ENCODE measurements around the gene NOXO1.
"Not testable (repeated sequence)": the region's sequence is repeated elsewhere in the genome, so short reads cannot be mapped to it uniquely, and the experiment has no call there.

Gene NOXO1
- total RNA-seq, result 0.29 to 0.91 (median 0.49) reads per million in 4 experiments

- no peak for DNase-seq
Measured at GRCh38 chr16:1981398-1981836, at the start of gene NOXO1. TSS of gene NOXO1 (minus strand) at chr16:1981469. CDS start at chr16:1981179, 290 bp downstream.

- DNase-seq, result no peak
Measured at GRCh38 chr16:2030036-2030435, 48.8 kb upstream of the NOXO1 start.

- no peak for DNase-seq
Measured at GRCh38 chr16:2029350-2029749, 48.1 kb upstream of the NOXO1 start.

- DNase-seq, result no peak
Measured at GRCh38 chr16:2028620-2029220, 47.5 kb upstream of the NOXO1 start.

GRCh38 chr16:2028146-2028545, 46.9 kb upstream of the NOXO1 start:
- DNase-seq, result no peak

- DNase-seq, result no peak
Measured at GRCh38 chr16:2027024-2028010, 46.0 kb upstream of the NOXO1 start.

GRCh38 chr16:2026461-2027023, 45.3 kb upstream of the NOXO1 start, which contains the start of gene NHERF2:
TSS of gene NHERF2 (plus strand) at chr16:2026902. CDS start at chr16:2027006, 104 bp downstream.
- no peak for DNase-seq

- DNase-seq, result no peak
Measured at GRCh38 chr16:2025878-2026460, 44.7 kb upstream of the NOXO1 start.

GRCh38 chr16:2025251-2025650, 44.0 kb upstream of the NOXO1 start:
- no peak for DNase-seq

GRCh38 chr16:2024032-2024420, 42.8 kb upstream of the NOXO1 start:
- no peak for DNase-seq

GRCh38 chr16:2023092-2024031, 42.1 kb upstream of the NOXO1 start:
- peak; percentile 95 for DNase-seq

GRCh38 chr16:2022723-2023091, 41.4 kb upstream of the NOXO1 start:
- no peak for DNase-seq

- no peak for DNase-seq
Measured at GRCh38 chr16:2019921-2020831, 38.9 kb upstream of the NOXO1 start.

- DNase-seq, result no peak
Measured at GRCh38 chr16:2019518-2019920, 38.2 kb upstream of the NOXO1 start, which contains the start of gene NPW. TSS of gene NPW (plus strand) at chr16:2019785.

GRCh38 chr16:2016407-2016922, 35.2 kb upstream of the NOXO1 start:
- no peak for DNase-seq

GRCh38 chr16:2015947-2016208, 34.6 kb upstream of the NOXO1 start:
- no peak for DNase-seq

GRCh38 chr16:2015117-2015946, 34.1 kb upstream of the NOXO1 start:
- DNase-seq, result no peak

GRCh38 chr16:2013527-2013926, 32.3 kb upstream of the NOXO1 start:
- DNase-seq, result no peak

- DNase-seq, result not testable (repeated sequence)
Measured at GRCh38 chr16:2011726-2012125, 30.5 kb upstream of the NOXO1 start.

Measured in effector CD8-positive, alpha-beta T cell (primary cell).